ENCODE data around the gene CLK2. TPM values are rescaled to one million over a fixed set of nuclear protein-coding genes. Genes with fewer than 3 reads are reported as not detected.
A peak's percentile ranks its signal among the peaks of the same experiment; 100 is the strongest.

CLK2 gene
- total and polyA plus RNA-seq, 2 of the 13 experiments (the other 11 are each of a cell fraction or from before 2014, with no cell fraction given) = 20.1 to 73.5 TPM

- TF ChIP-seq ZNF143 (CRISPR knock-in tag; IDR thresholded peaks at IDR 0.05) (peak; percentile 97), ZNF451 (CRISPR knock-in tag; IDR thresholded peaks at IDR 0.05) (no peak), SOX6 (IDR thresholded peaks at IDR 0.05) (no peak), SOX6 (CRISPR knock-in tag; IDR thresholded peaks at IDR 0.05) (peak; percentile 63), GRHL1 (CRISPR knock-in tag; conservative IDR thresholded peaks at IDR 0.05) (no peak), ATF1 (CRISPR knock-in tag; IDR thresholded peaks at IDR 0.05) (no peak; the same call in 1 of the 2 replicates), HMG20A (CRISPR knock-in tag; IDR thresholded peaks at IDR 0.05; ENCODE audit: borderline replicate concordance) (no peak), TGIF2 (CRISPR knock-in tag; IDR thresholded peaks at IDR 0.05) (no peak), STAG1 (CRISPR knock-in tag; IDR thresholded peaks at IDR 0.05) (no peak), PHF20 (CRISPR knock-in tag; IDR thresholded peaks at IDR 0.05) (peak; percentile 82), ARNT2 (CRISPR knock-in tag; IDR thresholded peaks at IDR 0.05; ENCODE audit: low read depth) (peak; percentile 88), ZBTB1 (CRISPR knock-in tag; IDR thresholded peaks at IDR 0.05; ENCODE audit: borderline replicate concordance) (no peak), GLMP (CRISPR knock-in tag; IDR thresholded peaks at IDR 0.05; ENCODE audit: borderline replicate concordance) (no peak), DBP (CRISPR knock-in tag; IDR thresholded peaks at IDR 0.05; ENCODE audit: not compliant biosample characterization) (no peak), PCBP2 (optimal IDR thresholded peaks at IDR 0.05; ENCODE audit: low read depth, low read length, poor library complexity, severe bottlenecking) (no peak), CHCHD3 (CRISPR knock-in tag; IDR thresholded peaks at IDR 0.05) (no peak), RFX3 (CRISPR knock-in tag; IDR thresholded peaks at IDR 0.05) (no peak), GPBP1L1 (CRISPR knock-in tag; IDR thresholded peaks at IDR 0.05) (no peak), RFXAP (CRISPR knock-in tag; IDR thresholded peaks at IDR 0.05; ENCODE audit: borderline replicate concordance) (no peak), ISL2 (CRISPR knock-in tag; IDR thresholded peaks at IDR 0.05) (peak; percentile 49), SRSF4 (IDR thresholded peaks at IDR 0.05; ENCODE audit: low read depth, low read length, poor library complexity, severe bottlenecking) (no peak), KLF9 (CRISPR knock-in tag; IDR thresholded peaks at IDR 0.05; ENCODE audit: low read depth) (peak; percentile 25; the same call in 1 of the 2 replicates), HINFP (CRISPR knock-in tag; IDR thresholded peaks at IDR 0.05; ENCODE audit: low read depth) (0 out of 2 replicates have a peak, but pooled peaks have one; percentile 14), ZNF572 (CRISPR knock-in tag; IDR thresholded peaks at IDR 0.05) (no peak), ZNF775 (CRISPR knock-in tag; IDR thresholded peaks at IDR 0.05; ENCODE audit: borderline replicate concordance) (peak; percentile 79; the same call in 1 of the 2 replicates)
These were observed 11.2 kb downstream of the CLK2 start, which contains the start of gene SCAMP3 (continued) for GRCh38 chr1:155261852-155262673.

Data from HepG2 (cell line).